Panc1 (cell line): Measurements from ENCODE around the gene RAB3IP. TPM values are rescaled to one million over a fixed set of nuclear protein-coding genes. Genes with fewer than 3 reads are reported as not detected.

ENCODE experiments used
- ATAC-seq: fragments of 200-7000 bp; cut with Tn5 transposase; 2 replicates; pipeline ENCODE4 v1.9.1; 2020; ENCODE audit warnings: mild to moderate bottlenecking, moderate library complexity
- BruUV-seq: library from RNA; stranded (reverse); fragments of 400-500 nt; replicated peaks from 2 replicates; lab custom pipeline; 2021; lab: Mats Ljungman, UMichigan
- CTCF ChIA-PET: fragments of 300-600 bp; sonication (Branson Sonifier 250); formaldehyde crosslinking; loops from one replicate; lab custom pipeline; 2022; ENCODE audit warnings: antibody characterized with exemption; lab: Charles Lee
- POLR2A ChIA-PET: fragments of 300-600 bp; sonication (Branson Sonifier 250); formaldehyde crosslinking; loops from one replicate; lab custom pipeline; 2022; ENCODE audit warnings: antibody characterized with exemption; lab: Charles Lee
- DNase-seq: peaks from one replicate; pipeline ENCODE4 v3.0.0-alpha.2; 2010; ENCODE audit warnings: low read depth, low spot score
- H3K27ac ChIP-seq: 2 replicates; pipeline ENCODE4 v1.5.1; 2011; ENCODE audit warnings: mild to moderate bottlenecking, low read length, inconsistent platforms
- H3K27me3 ChIP-seq: fragments of 200-500 bp; sonication (Bioruptor generic); 2 replicates; pipeline ENCODE4 v1.6.0; 2014; ENCODE audit warnings: low read length, inconsistent platforms; ENCODE audit not compliant: control insufficient read depth, insufficient read depth
- H3K36me3 ChIP-seq: fragments of 200-500 bp; sonication (Bioruptor generic); 2 replicates; pipeline ENCODE4 v1.5.1; 2014; ENCODE audit warnings: inconsistent platforms, mild to moderate bottlenecking, low read length, moderate library complexity; ENCODE audit not compliant: control insufficient read depth, insufficient read depth
- H3K4me1 ChIP-seq: 2 replicates; pipeline ENCODE4 v1.5.1; 2011; ENCODE audit warnings: inconsistent platforms, mild to moderate bottlenecking, low read length, moderate library complexity; ENCODE audit not compliant: control insufficient read depth, insufficient read depth
- H3K4me3 ChIP-seq, 2 experiments: 2 replicates each; pipeline ENCODE4 v1.5.1; 2011 to 2012; ENCODE audit warnings: low read depth in 2 of 2, low read length in 2 of 2, mild to moderate bottlenecking in 2 of 2, inconsistent platforms in 1 of 2, moderate library complexity in 1 of 2
- H3K9me3 ChIP-seq: fragments of 200-500 bp; sonication (Bioruptor generic); 2 replicates; pipeline ENCODE4 v1.5.1; 2014; ENCODE audit warnings: low read depth, mild to moderate bottlenecking, inconsistent platforms, low read length, moderate library complexity; ENCODE audit not compliant: control insufficient read depth, insufficient read depth
- POLR2AphosphoS5 ChIP-seq: IDR thresholded peaks from 2 replicates; pipeline ENCODE4 v1.6.1; 2012; ENCODE audit warnings: mild to moderate bottlenecking, low read depth, low read length, moderate library complexity
- SIN3A ChIP-seq: IDR thresholded peaks from 2 replicates; pipeline ENCODE4 v1.6.1; 2012; ENCODE audit warnings: low read depth, mild to moderate bottlenecking, low read length, moderate library complexity, borderline replicate concordance; ENCODE audit not compliant: insufficient read depth
- TCF7L2 ChIP-seq: IDR thresholded peaks from 2 replicates; pipeline ENCODE4 v1.6.1; 2011; ENCODE audit warnings: mild to moderate bottlenecking, low read depth, low read length, inconsistent platforms
- in situ Hi-C: cut with HindIII; loops from 2 replicates; pipeline ENCODE4 v1.10.0; 2016; ENCODE audit warnings: low sequenced_read_pairs, low pct_unique_long_range_greater_than_20kb
- intact Hi-C: fragments of 100-400 bp; cut with micrococcal nuclease; formaldehyde crosslinking; loops from one replicate; pipeline ENCODE4 v1.10.0; 2022; ENCODE audit not compliant: unreplicated experiment
- total RNA-seq: library from RNA; stranded (reverse); gene quantifications from one replicate; pipeline ENCODE4 v1.2.1, GENCODE V29; 2021; ENCODE audit not compliant: unreplicated experiment
- TF ChIP-seq, protein P1 (sequence below): fragments of 450-650 bp; IDR thresholded peaks from 2 replicates; pipeline ENCODE4 v1.5.1; 2017; ENCODE audit warnings: mild to moderate bottlenecking
- TF ChIP-seq, protein P2 (sequence below), 2 experiments: IDR thresholded peaks; 2 replicates each; pipeline ENCODE4 v1.6.1; 2011 to 2012; ENCODE audit warnings: low read depth in 2 of 2, control low read depth in 1 of 2, low read length in 1 of 2, mild to moderate bottlenecking in 1 of 2, moderate library complexity in 1 of 2; ENCODE audit not compliant: insufficient read depth in 1 of 2

Gene RAB3IP
- total RNA-seq, 1 experiment from 2014 or later = 22.9 TPM

DNA sequence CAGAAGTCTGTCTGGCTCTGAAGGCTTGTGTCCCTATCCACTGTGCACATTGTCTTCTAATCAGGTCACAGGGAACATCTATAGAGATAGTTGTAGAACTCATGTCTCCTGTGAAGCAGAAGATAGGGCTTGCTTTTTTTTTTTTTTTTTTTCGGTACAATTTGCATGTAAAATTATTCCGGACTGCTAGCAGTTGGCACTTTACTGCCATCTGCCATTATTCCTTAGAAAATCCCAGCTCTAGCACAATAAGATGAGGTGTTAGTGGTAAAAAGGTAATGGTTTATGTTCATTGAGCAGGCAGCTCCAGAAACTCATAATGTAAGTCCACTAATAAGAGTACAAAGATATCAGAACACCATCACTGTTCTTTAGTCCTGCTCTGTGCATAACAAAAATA is 95.0 kb downstream of the RAB3IP start:
- no peak for DNase-seq
- H3K4me1 ChIP-seq = no peaks in the 10 kb centered on the region
- no peaks in the 10 kb centered on the region for H3K9me3 ChIP-seq
- ChIA-PET POLR2A (no interaction called here), CTCF (no interaction called here)
- no peaks in the 10 kb centered on the region for H3K36me3 ChIP-seq
- H3K4me3 ChIP-seq = no peak overlapping the region
- intact Hi-C loops = no loop called here
- TF ChIP-seq, protein P1, sequence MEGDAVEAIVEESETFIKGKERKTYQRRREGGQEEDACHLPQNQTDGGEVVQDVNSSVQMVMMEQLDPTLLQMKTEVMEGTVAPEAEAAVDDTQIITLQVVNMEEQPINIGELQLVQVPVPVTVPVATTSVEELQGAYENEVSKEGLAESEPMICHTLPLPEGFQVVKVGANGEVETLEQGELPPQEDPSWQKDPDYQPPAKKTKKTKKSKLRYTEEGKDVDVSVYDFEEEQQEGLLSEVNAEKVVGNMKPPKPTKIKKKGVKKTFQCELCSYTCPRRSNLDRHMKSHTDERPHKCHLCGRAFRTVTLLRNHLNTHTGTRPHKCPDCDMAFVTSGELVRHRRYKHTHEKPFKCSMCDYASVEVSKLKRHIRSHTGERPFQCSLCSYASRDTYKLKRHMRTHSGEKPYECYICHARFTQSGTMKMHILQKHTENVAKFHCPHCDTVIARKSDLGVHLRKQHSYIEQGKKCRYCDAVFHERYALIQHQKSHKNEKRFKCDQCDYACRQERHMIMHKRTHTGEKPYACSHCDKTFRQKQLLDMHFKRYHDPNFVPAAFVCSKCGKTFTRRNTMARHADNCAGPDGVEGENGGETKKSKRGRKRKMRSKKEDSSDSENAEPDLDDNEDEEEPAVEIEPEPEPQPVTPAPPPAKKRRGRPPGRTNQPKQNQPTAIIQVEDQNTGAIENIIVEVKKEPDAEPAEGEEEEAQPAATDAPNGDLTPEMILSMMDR = no peak
- TF ChIP-seq TCF7L2 = no peak
- H3K27ac ChIP-seq = no peak overlapping the region
- H3K27me3 ChIP-seq = peaks cover 9% of the 10 kb centered on the region
- no TSS peak for BruUV-seq
- in situ Hi-C loops = no loop called here
- no peak for ATAC-seq

DNA sequence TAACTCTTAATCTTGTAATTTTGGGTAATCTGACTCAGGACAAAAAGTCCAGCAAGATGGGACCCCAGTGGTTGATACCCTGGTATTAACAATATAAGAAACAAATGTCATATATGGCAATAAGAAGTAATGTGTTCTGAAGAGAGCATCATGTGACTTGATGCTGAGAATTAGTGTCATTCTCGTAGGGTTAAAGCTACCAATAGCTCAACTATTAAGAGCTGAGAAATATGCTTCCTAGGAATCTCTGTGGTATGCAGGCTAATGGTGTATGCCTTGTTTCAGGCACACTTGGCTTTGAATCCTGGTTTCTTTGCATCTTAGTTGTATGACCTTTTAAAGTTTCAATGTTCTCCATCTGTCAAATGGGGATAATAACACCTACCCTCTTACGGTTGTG is 95.5 kb downstream of the RAB3IP start:
- H3K9me3 ChIP-seq = no peaks in the 10 kb centered on the region
- CTCF ChIA-PET = no interaction called here
- no peak overlapping the region for H3K27ac ChIP-seq
- H3K36me3 ChIP-seq = no peaks in the 10 kb centered on the region
- ATAC-seq = no peak
- POLR2A ChIA-PET = no interaction called here
- BruUV-seq = no TSS peak
- intact Hi-C loops = no loop called here
- in situ Hi-C loops = no loop called here
- H3K4me1 ChIP-seq = no peaks in the 10 kb centered on the region
- TF ChIP-seq POLR2AphosphoS5 (no peak), TCF7L2 (no peak), SIN3A (no peak)
- TF ChIP-seq, protein P2, sequence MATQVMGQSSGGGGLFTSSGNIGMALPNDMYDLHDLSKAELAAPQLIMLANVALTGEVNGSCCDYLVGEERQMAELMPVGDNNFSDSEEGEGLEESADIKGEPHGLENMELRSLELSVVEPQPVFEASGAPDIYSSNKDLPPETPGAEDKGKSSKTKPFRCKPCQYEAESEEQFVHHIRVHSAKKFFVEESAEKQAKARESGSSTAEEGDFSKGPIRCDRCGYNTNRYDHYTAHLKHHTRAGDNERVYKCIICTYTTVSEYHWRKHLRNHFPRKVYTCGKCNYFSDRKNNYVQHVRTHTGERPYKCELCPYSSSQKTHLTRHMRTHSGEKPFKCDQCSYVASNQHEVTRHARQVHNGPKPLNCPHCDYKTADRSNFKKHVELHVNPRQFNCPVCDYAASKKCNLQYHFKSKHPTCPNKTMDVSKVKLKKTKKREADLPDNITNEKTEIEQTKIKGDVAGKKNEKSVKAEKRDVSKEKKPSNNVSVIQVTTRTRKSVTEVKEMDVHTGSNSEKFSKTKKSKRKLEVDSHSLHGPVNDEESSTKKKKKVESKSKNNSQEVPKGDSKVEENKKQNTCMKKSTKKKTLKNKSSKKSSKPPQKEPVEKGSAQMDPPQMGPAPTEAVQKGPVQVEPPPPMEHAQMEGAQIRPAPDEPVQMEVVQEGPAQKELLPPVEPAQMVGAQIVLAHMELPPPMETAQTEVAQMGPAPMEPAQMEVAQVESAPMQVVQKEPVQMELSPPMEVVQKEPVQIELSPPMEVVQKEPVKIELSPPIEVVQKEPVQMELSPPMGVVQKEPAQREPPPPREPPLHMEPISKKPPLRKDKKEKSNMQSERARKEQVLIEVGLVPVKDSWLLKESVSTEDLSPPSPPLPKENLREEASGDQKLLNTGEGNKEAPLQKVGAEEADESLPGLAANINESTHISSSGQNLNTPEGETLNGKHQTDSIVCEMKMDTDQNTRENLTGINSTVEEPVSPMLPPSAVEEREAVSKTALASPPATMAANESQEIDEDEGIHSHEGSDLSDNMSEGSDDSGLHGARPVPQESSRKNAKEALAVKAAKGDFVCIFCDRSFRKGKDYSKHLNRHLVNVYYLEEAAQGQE (IDR thresholded peaks at IDR 0.05; ENCODE audit: insufficient read depth in 1 of 2, low read depth in 2 of 2, low read length in 1 of 2) = no peak
- TF ChIP-seq, protein P1 = no peak
- H3K27me3 ChIP-seq = peaks cover 9% of the 10 kb centered on the region
- no peak overlapping the region for H3K4me3 ChIP-seq
- DNase-seq = no peak
